Measurements from ENCODE around the gene PKHD1.

DNA sequence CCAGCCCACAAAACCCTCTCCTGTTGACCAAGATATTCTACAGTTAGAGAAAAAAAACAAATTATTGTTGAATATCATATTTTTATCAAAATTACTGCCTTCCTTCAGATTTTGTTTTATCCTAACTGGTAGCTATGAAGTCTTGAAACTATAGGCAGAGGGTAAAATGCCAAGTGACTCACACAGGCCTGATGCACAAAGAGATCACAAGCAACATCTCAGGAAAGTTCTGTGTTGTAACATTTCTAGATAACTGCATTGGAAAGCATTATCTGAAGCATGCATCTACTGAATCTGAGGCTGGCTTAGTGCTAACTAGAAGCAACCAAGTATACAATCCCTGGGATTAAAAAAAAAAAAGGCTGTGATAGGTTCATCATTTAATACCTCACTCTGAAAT is 134.2 kb downstream of the PKHD1 start:
- TF ChIP-seq, protein P1, sequence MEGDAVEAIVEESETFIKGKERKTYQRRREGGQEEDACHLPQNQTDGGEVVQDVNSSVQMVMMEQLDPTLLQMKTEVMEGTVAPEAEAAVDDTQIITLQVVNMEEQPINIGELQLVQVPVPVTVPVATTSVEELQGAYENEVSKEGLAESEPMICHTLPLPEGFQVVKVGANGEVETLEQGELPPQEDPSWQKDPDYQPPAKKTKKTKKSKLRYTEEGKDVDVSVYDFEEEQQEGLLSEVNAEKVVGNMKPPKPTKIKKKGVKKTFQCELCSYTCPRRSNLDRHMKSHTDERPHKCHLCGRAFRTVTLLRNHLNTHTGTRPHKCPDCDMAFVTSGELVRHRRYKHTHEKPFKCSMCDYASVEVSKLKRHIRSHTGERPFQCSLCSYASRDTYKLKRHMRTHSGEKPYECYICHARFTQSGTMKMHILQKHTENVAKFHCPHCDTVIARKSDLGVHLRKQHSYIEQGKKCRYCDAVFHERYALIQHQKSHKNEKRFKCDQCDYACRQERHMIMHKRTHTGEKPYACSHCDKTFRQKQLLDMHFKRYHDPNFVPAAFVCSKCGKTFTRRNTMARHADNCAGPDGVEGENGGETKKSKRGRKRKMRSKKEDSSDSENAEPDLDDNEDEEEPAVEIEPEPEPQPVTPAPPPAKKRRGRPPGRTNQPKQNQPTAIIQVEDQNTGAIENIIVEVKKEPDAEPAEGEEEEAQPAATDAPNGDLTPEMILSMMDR (IDR thresholded peaks at IDR 0.05) = no peak
- no peak for TF ChIP-seq POLR2A (IDR thresholded peaks at IDR 0.05)
- TF ChIP-seq POLR2AphosphoS5 (IDR thresholded peaks at IDR 0.05; ENCODE audit: insufficient read depth in 1 of 2, low read depth in 1 of 2) = no peak
